Activated naive CD8-positive, alpha-beta T cell treated with anti-CD3 and anti-CD28 coated beads, Interleukin-2, amount 10 ng/mL, durations not matched to agents 7 days and 5 days (primary cell): Measurements from ENCODE around the gene SCN5A. TPM values are rescaled to one million over a fixed set of nuclear protein-coding genes. Genes with fewer than 3 reads are reported as not detected.

Source experiments
- ATAC-seq: fragments of 150-1000 bp; cut with Tn5 transposase; one replicate; pipeline ENCODE4 v1.10.0; 2021; ENCODE audit warnings: low read depth, moderate library complexity
- POLR2A ChIA-PET: fragments of 350-600 bp; sonication (Branson Sonifier 250); formaldehyde crosslinking; loops from one replicate; lab custom pipeline; 2021; ENCODE audit warnings: antibody characterized with exemption; lab: Charles Lee
- DNase-seq: peaks from one replicate; pipeline ENCODE4 v3.0.0; 2021
- H3K27ac Mint-ChIP-seq: one replicate; pipeline ENCODE4 v1.8.0; 2022; ENCODE audit warnings: mild to moderate bottlenecking, mixed read lengths
- H3K27me3 Mint-ChIP-seq: one replicate; pipeline ENCODE4 v1.8.0; 2022; ENCODE audit warnings: mild to moderate bottlenecking, moderate library complexity, mixed read lengths
- H3K36me3 Mint-ChIP-seq: one replicate; pipeline ENCODE4 v1.8.0; 2021; ENCODE audit warnings: mild to moderate bottlenecking, mixed read lengths
- H3K4me1 Mint-ChIP-seq: one replicate; pipeline ENCODE4 v1.8.0; 2021; ENCODE audit warnings: mixed read lengths
- H3K4me3 Mint-ChIP-seq: one replicate; pipeline ENCODE4 v1.8.0; 2022; ENCODE audit warnings: mild to moderate bottlenecking, moderate library complexity, mixed read lengths
- H3K9me3 Mint-ChIP-seq: one replicate; pipeline ENCODE4 v1.8.0; 2021; ENCODE audit warnings: mixed read lengths
- total RNA-seq, 2 experiments: library from RNA; stranded (reverse); gene quantifications; one replicate each; pipeline ENCODE4 v1.2.3, GENCODE V29; 2021

Gene SCN5A
- under 1 TPM; 0.28 to 0.53 TPM for total RNA-seq

DNA sequence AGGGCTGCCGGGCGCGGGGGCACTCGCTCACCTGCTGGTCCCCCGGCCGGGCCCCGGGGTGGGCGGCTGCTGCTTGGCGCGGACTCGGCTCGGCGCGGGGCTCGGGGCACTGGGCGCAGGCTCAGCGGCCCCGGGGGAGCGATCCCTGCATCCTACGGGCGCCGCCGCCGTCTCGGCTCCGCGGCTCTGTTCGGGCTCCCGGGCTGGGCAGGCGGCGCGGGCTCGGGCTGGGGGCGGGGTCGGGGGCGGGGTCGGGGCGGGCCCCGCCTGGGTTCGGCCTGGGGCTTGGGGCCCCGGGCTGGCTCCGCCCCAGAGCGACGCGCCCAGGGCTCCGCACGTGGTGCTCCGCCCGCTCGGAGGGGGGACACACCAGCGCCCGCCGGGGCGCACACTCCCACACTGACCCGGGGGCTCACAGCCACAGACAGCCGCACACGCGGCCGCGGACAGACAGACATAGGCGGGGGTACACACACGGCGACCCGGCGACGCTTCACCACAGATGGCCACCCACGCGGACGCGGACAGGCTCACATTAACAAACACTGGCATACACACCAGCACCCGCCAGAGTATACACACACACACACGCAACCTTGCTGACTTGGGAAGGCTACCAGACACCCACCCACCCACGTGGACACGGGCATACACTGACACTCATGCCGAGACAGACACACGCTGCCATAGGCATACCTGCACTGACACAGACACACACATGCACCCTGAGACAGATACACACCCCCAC is at the start of gene SCN5A:
Gene SCN5A (minus strand): TSS at position 188 of the 748 bp plus-strand sequence. CDS start 16,380 bp downstream, outside the sequence.
- H3K4me3 Mint-ChIP-seq = peak within 1 kb of the TSS; percentile 56
- no peak within 1 kb of the TSS for H3K27ac Mint-ChIP-seq
- peaks cover 14% of the 10 kb centered on the region for H3K27me3 Mint-ChIP-seq
- peak; percentile 68 for DNase-seq
- peaks cover 2% of the 10 kb centered on the region for H3K4me1 Mint-ChIP-seq
- H3K36me3 Mint-ChIP-seq = no peaks in the 10 kb centered on the region
- no peaks in the 10 kb centered on the region for H3K9me3 Mint-ChIP-seq
- POLR2A ChIA-PET = no interaction called here
- peak; percentile 78 for ATAC-seq

DNA sequence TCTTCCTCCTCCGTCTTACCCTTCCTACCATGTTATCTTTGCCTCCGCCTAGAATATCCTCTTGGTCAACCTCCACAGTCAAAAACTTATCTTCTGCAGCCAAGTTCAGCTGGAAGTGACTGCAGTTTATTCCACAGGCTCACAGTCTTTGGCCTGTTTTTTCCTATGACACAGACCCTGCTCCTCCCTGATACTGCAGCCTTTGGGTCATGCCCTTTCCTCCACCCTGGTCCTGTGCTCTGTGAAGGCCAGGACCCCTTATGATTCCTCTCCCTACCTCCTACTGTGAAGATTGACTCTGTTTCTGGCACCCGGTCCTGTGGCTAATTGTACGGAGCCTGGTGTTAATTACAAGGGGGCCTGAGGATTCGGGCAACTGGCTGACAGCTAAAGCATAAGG is 49.3 kb upstream of the SCN5A start:
- ATAC-seq = no peak
- Mint-ChIP-seq H3K27me3 (peaks cover 5% of the 10 kb centered on the region), H3K4me3 (no peak overlapping the region), H3K27ac (no peak overlapping the region), H3K4me1 (no peaks in the 10 kb centered on the region), H3K36me3 (no peaks in the 10 kb centered on the region), H3K9me3 (no peaks in the 10 kb centered on the region)
- POLR2A ChIA-PET = no interaction called here
- DNase-seq = no peak

GRCh38 chr3:38698061-38698460 is 48.6 kb upstream of the SCN5A start:
- H3K4me1 Mint-ChIP-seq = no peaks in the 10 kb centered on the region
- no peak for DNase-seq
- no peak overlapping the region for H3K4me3 Mint-ChIP-seq
- no peak overlapping the region for H3K27ac Mint-ChIP-seq
- no peak for ATAC-seq
- peaks cover 5% of the 10 kb centered on the region for H3K27me3 Mint-ChIP-seq
- no peaks in the 10 kb centered on the region for H3K36me3 Mint-ChIP-seq
- POLR2A ChIA-PET = no interaction called here
- H3K9me3 Mint-ChIP-seq = no peaks in the 10 kb centered on the region

DNA sequence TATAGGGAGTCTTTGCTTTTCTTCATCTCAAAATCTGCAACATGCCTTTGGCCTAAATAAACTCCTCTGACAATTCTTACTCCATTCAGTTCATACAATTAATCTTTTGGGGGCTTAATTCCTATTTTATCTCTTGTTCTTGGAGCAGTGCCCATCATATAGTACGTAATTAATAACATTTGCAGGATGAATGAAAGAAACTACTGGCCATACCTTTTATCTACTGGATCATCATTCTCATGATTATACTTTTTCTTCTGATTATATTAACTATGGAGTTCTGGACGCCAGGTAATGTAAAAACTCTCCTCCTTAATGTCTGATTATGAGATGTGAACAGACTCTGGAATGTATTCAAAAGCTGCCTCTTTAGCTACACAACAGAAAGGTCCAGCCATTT is 46.5 kb upstream of the SCN5A start:
- Mint-ChIP-seq H3K27ac (no peak overlapping the region), H3K9me3 (no peaks in the 10 kb centered on the region), H3K4me1 (no peaks in the 10 kb centered on the region), H3K36me3 (no peaks in the 10 kb centered on the region), H3K4me3 (no peak overlapping the region), H3K27me3 (peaks cover 5% of the 10 kb centered on the region)
- POLR2A ChIA-PET = no interaction called here
- DNase-seq (no peak), ATAC-seq (no peak)

- POLR2A ChIA-PET = no interaction called here
Measured at GRCh38 chr3:38690185-38690584, 40.7 kb upstream of the SCN5A start.

DNA sequence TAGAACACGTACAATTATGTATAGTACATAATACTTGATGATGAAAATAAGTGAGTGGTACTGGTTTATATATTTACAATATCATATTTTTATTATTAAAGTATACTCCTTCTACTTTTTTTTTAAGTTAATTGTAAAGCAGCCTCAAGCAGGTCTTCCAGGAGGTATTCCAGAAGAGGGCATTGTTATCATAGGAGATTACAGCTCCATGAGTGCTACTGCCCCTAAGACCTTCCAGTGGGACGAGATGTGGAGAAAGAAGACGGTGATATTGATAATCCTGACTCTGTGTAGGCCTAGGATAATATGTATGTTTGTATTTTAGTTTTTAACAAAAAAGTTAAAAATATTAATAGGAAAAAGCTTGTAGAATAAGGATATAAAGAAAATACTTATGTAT is 40.3 kb upstream of the SCN5A start:
- Mint-ChIP-seq H3K4me3 (no peak overlapping the region), H3K27me3 (peaks cover 5% of the 10 kb centered on the region), H3K36me3 (no peaks in the 10 kb centered on the region), H3K27ac (no peak overlapping the region), H3K4me1 (no peaks in the 10 kb centered on the region), H3K9me3 (no peaks in the 10 kb centered on the region)
- POLR2A ChIA-PET = no interaction called here
- ATAC-seq (no peak), DNase-seq (no peak)

More at GRCh38 chr3:38690185-38690584, 40.7 kb upstream of the SCN5A start:
- no peaks in the 10 kb centered on the region for H3K4me1 Mint-ChIP-seq
- DNase-seq = no peak
- peaks cover 5% of the 10 kb centered on the region for H3K27me3 Mint-ChIP-seq
- no peak for ATAC-seq
- H3K4me3 Mint-ChIP-seq = no peak overlapping the region
- no peaks in the 10 kb centered on the region for H3K9me3 Mint-ChIP-seq
- H3K27ac Mint-ChIP-seq = no peak overlapping the region
- no peaks in the 10 kb centered on the region for H3K36me3 Mint-ChIP-seq

- Mint-ChIP-seq H3K27ac (no peak overlapping the region), H3K27me3 (peaks cover 7% of the 10 kb centered on the region), H3K36me3 (no peaks in the 10 kb centered on the region), H3K9me3 (no peaks in the 10 kb centered on the region), H3K4me1 (no peaks in the 10 kb centered on the region), H3K4me3 (no peak overlapping the region)
- DNase-seq (no peak), ATAC-seq (no peak)
- POLR2A ChIA-PET = no interaction called here
Measured at GRCh38 chr3:38689346-38689745, 39.9 kb upstream of the SCN5A start.

DNA sequence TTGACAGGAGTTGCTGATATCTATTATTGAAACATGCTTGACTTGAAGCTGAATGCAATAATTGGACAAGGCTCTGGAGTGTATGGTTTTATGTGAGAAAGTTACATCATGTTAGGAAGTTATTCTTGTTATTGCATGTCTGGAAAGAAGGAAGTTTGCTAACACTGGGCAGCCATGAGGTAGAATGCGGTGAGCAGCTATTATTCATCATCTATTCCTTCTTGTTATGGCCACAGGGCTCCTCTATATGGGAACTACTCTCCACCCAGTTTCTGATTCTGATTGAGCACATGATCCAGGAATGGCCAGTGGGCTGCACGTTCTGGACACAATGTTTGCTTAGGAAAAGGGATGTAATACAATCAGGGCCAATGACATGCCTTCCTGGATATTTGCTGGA is 37.8 kb upstream of the SCN5A start:
- DNase-seq (no peak), ATAC-seq (no peak)
- Mint-ChIP-seq H3K27ac (no peak overlapping the region), H3K9me3 (no peaks in the 10 kb centered on the region), H3K27me3 (peaks cover 7% of the 10 kb centered on the region), H3K4me1 (no peaks in the 10 kb centered on the region), H3K36me3 (no peaks in the 10 kb centered on the region), H3K4me3 (no peak overlapping the region)
- POLR2A ChIA-PET = no interaction called here

DNA sequence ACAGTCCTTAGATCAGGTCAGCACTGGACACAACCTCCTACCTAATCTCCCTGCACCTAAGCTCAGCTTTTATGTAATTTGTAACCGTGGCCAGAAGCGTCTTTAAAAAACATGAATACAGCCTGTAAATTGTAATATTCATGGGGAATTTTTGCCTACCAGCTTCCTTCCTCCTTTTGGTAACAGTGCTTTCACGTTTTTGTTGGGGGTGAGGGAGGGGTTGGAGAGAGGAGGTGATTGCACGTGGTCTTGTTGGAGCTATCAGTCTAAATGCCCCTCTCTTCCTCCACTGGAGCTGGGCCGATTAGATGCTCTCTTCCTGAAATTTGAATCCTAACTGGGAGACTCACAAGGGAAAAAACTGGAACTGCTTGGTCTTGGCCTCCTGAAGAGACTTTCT is 35.1 kb upstream of the SCN5A start:
- DNase-seq = no peak
- Mint-ChIP-seq H3K27me3 (peaks cover 7% of the 10 kb centered on the region), H3K9me3 (no peaks in the 10 kb centered on the region), H3K36me3 (no peaks in the 10 kb centered on the region), H3K4me3 (no peak overlapping the region), H3K27ac (no peak overlapping the region), H3K4me1 (no peaks in the 10 kb centered on the region)
- ATAC-seq = no peak
- POLR2A ChIA-PET = no interaction called here

GRCh38 chr3:38669668-38670067 is 20.2 kb upstream of the SCN5A start:
- Mint-ChIP-seq H3K27ac (no peak overlapping the region), H3K36me3 (no peaks in the 10 kb centered on the region), H3K4me1 (no peaks in the 10 kb centered on the region), H3K27me3 (peaks cover 28% of the 10 kb centered on the region), H3K4me3 (no peak overlapping the region), H3K9me3 (no peaks in the 10 kb centered on the region)
- POLR2A ChIA-PET = no interaction called here
- no peak for ATAC-seq
- DNase-seq = no peak

GRCh38 chr3:38662544-38662943 is 13.1 kb upstream of the SCN5A start:
- Mint-ChIP-seq H3K4me1 (no peaks in the 10 kb centered on the region), H3K27ac (no peak overlapping the region), H3K36me3 (no peaks in the 10 kb centered on the region), H3K4me3 (no peak overlapping the region), H3K9me3 (no peaks in the 10 kb centered on the region), H3K27me3 (peaks cover 26% of the 10 kb centered on the region)
- DNase-seq (no peak), ATAC-seq (no peak)
- POLR2A ChIA-PET = no interaction called here

DNA sequence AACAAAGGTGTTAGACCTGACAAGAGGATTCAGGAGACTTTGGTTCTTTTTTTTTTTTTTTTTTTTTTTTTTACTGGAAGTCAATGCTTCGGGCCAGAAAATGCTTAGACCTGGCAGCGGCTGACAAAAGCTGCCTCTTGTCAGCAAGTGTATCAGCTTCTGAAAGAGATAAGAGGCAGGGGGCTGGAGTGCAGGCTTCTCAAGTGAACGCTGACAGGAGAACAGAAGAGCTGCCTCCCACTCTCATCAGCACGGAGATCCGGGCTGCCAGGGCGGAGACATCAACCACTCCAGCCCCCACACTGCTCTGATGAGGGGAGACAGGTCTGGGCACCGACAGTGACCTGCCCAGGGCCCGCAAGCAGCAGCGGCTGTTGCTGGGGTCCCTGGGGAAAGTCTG is 9.4 kb upstream of the SCN5A start:
- DNase-seq (no peak), ATAC-seq (no peak)
- H3K27me3 Mint-ChIP-seq = peaks cover 23% of the 10 kb centered on the region
- no peak overlapping the region for H3K4me3 Mint-ChIP-seq
- H3K9me3 Mint-ChIP-seq = no peaks in the 10 kb centered on the region
- POLR2A ChIA-PET = no interaction called here
- H3K27ac Mint-ChIP-seq = no peak overlapping the region
- H3K4me1 Mint-ChIP-seq = peaks cover 4% of the 10 kb centered on the region
- H3K36me3 Mint-ChIP-seq = no peaks in the 10 kb centered on the region

DNA sequence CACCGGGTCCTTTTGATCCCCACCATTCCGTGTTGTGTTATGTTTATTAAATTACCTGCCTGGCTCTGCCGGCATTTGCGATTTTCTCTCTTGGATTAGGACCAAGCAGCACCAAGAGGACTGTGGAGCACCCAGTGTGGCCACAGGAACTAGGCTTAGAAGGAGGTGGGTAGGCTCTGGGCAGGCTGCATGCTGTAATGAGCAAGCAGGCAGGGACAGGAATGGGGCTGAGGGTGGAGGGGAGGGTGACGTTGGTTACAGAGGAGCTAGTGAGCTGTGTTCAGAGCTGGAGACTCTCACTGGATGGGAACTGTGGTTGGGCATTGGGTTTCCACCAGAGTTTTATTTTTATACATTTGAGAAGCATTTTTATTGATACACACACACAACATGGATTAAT is 7.9 kb upstream of the SCN5A start:
- Mint-ChIP-seq H3K9me3 (no peaks in the 10 kb centered on the region), H3K36me3 (no peaks in the 10 kb centered on the region), H3K4me3 (no peak overlapping the region), H3K27ac (no peak overlapping the region), H3K4me1 (peaks cover 4% of the 10 kb centered on the region), H3K27me3 (peaks cover 30% of the 10 kb centered on the region)
- ATAC-seq (no peak), DNase-seq (no peak)
- POLR2A ChIA-PET = no interaction called here

- DNase-seq (no peak), ATAC-seq (peak; percentile 47)
- Mint-ChIP-seq H3K27ac (no peak overlapping the region), H3K4me3 (no peak overlapping the region), H3K4me1 (peaks cover 4% of the 10 kb centered on the region), H3K27me3 (peaks cover 30% of the 10 kb centered on the region), H3K9me3 (no peaks in the 10 kb centered on the region), H3K36me3 (no peaks in the 10 kb centered on the region)
- POLR2A ChIA-PET = no interaction called here
Measured at GRCh38 chr3:38655708-38656300, 6.3 kb upstream of the SCN5A start.
